Embryonic facial prominence (tissue), 1 donor: ENCODE measurements around the gene ZNF831.

ENCODE experiments used
- DNase-seq: peaks from one replicate; pipeline ENCODE4 v3.0.0-alpha.2; 2016; ENCODE audit errors: extremely low spot score

ZNF831 gene

DNA sequence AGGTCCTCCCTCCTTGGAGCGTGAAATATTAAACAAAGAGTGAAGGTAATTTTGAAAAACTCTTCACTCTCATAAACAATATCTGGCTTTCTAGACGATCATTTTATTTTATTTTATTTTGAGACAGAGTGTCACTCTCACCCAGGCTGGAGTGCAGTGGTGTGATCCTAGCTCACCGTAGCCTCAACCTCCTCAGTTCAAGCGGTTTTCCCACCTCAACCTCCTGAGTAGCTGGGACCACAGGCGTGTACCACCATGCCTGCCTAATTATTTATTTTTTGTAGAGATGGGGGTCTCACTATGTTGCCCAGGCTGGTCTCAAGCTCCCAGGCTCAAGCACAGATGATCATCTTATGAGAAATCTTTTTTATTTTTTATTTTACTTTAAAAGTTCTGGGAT is 16.4 kb downstream of the ZNF831 start:
- DNase-seq: no peak

DNA sequence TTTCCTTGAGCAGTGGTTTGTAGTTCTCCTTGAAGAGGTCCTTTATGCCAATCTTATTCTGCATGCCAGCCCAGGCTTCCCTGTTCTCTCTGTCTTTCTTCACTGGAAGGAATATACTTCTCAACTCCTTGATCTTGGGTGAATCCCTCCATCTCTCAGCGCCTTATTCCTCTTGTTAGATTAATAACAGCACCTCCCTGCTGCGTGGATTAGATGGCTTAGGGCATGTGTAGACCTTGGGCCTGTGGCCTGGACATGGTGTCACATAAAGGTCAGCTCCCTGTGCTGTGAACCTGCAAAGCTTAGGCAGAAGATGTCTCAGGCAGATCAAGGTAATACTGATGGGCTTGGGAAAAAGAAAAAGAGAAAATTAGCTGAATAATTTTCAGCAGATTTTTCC is 18.3 kb downstream of the ZNF831 start:
- no peak for DNase-seq

DNA sequence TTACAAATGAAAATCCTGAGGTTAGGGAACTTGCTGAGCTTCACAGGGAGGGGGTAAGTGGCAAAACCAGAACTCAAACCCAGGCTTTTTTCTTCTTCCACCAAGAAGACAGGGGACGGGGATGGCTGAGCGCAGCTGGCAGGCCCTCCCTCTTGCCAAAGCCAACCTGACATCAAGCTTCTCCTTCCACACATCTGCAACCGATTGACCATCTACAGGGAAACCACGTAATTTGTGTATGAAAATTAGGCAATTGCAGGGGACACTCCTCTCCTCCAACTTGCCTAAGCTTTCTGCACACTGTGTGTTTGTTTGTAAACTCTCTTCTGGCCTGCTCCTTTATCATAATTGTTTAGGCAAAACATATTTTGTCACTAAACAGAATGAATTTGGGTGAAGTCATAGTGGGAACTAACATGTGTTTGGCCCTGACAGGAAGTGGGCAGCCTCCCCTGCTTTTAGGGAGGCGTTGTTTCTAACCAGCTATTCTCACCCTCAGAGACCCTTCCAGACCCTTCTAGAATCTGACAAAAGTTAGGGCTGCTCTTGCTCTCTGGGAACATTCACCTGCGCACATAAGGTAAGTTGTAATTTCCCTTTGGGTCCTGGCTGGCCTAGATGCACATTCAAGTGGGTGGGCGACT is 18.9 kb downstream of the ZNF831 start:
- DNase-seq: no peak

DNA sequence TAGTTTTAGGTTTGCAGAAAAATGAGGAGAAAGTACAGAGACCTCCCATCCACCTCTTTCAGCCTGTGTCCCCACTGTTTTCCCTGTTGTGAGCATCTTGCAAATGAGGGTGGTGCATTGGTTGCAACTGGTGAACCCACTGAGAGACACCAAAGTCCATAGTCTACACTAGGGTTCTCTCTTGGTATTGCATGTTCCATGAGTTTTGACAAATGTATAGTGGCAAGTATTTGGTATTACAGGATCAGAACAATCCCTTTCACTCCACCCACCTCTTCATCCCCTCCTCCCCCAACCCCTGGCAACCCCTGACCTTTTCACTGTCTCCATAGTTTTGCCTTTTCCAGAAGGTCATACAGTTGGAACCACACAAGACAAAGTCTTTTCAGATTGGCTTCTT is 20.1 kb downstream of the ZNF831 start:
- DNase-seq: no peak

DNA sequence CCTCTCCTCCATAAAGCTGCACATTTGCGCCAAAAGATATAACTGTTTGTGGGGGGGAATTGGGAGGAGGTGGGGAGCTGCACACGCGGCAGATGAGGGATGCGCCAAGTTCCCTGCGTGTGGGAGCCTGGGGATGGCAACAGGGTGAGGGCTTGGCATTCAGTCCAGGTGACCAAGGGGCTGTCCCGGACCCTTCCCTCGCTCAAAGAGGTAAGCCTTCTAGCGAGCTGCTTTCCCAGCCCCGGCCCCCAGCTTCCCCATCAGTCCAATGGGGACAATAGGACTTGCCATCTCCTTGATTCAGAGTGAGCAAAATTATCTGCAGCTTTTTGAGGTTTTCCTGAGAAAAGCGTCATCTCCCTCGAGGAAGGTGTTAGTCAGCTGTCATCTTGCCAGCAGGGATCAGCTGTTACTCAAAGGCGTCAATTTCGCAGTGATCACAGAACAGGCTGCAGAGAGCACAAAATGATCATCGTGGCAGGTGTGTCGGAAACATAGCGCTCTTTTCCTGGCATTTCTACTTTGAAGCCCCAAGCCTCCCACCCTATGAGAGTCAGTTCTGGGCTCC is 21.3 kb downstream of the ZNF831 start:
- DNase-seq: no peak

DNA sequence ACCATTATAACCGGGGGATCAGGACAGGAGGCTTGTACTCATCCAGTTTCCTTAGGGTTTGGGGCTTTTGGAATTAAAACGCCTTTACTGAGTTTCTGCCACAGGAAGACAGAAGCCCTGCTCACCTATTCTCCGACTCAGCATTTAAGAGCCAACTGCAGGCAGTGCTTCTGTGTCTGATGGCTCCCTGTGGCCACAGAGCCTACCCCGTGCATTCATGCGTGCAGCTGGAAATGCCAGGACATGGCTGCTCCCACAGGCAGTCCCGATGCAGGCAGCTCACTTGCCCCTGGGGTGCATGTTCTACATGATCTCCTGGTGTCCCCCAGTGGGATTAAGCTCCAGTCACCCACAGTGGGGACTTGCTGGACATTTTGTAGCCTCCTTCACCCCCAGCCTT is 22.2 kb downstream of the ZNF831 start:
- DNase-seq: no peak

DNA sequence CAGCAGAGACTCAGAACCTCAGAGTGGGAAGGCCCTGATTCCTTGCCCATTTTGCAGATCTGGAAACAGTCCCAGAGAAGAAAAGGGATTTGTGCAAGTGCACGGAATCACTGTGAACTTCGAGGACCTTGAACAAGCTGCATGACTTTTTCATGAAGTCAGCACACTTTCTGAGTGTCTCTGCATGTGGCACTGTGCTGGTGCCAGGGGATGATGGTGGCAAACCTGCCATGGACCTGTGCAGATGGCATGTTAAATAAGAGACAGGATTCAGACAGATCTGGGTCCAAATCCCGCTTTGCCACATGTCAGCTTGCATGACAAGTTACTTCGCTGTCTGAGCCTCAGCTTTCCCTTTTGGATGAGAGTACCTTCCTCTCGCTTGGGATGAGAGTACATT is 26.8 kb downstream of the ZNF831 start:
- no peak for DNase-seq

DNA sequence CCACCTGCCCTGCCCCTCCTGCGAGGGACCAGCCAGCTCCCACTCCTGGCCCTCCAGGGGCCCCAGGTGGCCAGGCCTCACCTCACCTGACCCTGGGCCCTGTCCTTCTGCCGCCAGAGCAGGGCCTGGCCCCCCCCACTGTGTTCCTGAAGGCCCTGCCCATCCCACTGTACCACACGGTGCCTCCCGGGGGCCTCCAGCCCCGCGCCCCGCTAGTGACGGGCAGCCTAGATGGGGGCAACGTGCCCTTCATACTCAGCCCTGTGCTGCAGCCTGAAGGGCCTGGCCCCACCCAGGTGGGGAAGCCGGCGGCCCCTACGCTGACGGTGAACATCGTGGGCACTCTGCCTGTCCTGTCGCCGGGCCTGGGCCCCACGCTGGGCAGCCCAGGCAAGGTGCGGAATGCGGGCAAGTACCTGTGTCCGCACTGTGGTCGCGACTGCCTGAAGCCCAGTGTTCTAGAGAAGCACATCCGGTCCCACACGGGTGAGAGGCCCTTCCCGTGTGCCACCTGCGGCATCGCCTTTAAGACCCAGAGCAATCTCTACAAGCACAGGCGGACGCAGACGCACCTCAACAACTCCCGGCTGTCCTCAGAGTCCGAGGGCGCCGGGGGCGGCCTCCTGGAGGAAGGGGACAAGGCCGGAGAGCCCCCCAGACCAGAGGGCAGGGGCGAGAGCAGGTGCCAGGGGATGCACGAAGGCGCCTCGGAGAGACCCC is 27.6 kb downstream of the ZNF831 start:
- DNase-seq: no peak

DNA sequence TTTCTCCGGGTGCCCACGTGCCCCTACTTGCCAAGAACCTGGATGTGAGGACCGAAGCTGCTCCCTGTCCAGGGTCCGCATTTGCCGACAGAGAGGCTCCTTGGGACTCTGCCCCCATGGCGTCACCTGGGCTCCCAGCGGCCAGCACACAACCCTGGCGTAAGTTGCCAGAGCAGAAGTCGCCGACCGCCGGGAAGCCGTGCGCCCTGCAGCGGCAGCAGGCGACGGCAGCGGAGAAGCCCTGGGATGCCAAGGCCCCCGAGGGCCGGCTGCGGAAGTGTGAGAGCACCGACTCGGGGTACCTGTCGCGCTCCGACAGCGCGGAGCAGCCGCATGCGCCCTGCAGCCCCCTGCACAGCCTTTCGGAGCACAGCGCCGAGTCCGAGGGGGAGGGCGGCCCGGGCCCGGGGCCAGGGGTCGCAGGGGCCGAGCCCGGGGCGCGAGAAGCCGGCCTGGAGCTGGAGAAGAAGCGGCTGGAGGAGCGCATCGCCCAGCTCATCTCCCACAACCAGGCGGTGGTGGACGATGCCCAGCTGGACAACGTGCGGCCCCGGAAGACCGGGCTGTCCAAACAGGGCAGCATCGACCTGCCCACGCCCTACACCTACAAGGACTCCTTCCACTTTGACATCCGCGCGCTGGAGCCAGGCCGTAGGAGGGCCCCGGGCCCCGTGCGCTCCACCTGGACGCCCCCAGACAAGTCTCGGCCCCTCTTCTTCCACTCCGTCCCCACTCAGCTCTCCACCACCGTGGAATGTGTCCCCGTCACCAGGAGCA is 28.3 kb downstream of the ZNF831 start:
- DNase-seq: no peak

DNA sequence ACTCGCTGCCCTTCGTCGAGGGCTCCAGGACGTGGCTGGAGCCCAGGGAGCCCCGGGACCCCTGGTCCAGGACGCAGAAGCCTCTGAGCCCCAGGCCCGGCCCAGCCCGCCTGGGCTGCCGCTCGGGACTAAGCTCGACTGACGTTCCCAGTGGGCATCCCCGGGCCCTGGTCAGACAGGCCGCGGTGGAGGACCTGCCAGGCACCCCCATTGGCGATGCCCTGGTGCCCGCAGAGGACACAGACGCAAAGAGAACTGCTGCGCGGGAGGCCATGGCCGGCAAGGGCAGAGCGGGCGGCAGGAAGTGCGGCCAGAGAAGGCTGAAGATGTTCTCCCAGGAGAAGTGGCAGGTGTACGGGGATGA is 28.9 kb downstream of the ZNF831 start:
- DNase-seq: no peak

DNA sequence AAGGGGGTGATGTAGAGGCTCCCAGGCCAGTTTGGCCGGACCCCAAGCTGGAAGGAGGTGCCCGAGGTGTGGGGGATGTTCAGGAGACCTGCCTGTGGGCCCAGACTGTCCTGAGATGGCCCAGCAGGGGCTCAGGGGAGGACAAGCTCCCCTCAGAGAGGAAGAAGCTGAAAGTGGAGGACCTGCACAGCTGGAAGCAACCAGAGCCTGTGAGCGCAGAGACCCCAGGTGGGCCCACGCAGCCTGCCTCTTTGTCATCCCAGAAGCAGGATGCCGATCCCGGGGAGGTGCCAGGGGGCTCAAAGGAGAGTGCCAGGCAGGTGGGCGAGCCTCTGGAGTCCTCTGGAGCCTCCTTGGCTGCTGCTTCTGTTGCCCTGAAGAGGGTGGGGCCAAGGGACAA is 29.7 kb downstream of the ZNF831 start:
- no peak for DNase-seq

DNA sequence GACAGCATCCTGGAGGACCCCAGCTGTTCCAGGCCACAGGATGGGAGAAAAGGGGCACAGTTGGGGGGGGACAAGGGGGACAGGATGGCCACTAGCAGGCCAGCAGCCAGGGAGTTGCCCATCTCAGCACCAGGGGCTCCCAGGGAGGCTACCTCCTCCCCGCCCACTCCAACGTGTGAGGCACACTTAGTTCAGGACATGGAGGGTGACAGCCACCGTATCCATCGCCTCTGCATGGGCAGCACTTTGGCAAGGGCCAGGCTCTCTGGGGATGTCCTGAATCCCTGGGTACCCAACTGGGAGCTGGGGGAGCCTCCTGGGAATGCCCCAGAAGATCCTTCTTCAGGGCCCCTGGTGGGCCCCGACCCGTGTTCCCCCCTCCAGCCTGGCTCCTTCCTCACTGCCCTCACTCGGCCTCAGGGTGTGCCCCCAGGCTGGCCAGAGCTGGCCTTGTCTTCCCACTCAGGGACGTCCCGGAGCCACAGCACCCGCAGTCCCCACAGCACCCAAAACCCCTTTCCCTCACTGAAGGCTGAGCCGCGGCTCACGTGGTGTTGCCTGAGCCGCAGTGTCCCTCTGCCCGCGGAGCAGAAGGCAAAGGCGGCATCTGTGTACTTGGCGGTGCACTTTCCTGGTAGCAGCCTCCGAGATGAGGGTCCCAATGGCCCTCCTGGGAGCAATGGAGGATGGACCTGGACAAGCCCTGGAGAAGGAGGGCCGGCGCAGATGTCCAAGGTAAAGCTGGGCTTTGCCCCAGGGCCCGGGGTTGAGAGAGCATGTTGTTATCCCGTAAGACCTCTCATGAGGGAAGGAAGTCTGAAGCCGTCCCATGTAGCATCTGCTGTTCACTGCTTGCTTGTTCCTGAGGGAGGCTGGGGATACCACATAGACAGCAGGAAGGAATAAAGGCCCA is 30.7 kb downstream of the ZNF831 start:
- DNase-seq: no peak

DNA sequence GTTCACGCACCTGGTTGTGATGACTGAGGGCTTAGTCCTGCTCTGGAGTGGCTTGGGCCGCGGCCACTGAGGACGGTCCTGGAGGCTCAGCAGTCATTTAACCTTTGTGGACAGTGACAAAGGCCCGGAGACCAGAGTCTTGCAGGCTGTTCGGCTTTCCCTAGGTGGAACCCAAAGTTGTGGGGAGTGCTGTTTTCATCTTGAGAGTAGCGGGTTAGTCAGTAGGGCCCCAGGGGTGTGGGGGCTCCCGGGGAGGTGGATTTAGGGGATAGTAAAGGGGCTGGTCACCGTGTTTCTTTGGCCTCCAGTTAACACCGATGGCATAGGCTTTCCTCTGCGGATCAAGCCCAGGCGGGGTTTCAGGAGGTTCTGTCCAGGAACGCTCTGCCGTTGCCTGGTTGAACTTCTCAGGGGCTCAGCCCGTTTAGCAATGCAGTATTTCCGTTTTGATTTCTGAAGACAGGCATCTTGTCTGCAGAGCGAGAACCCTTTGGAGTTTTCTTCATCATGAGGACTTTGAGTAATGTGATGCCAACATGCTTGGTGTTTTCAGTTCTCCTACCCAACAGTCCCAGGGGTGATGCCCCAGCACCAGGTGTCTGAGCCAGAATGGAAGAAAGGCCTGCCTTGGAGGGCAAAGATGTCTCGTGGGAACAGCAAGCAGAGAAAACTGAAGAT is 31.8 kb downstream of the ZNF831 start:
- no peak for DNase-seq

DNA sequence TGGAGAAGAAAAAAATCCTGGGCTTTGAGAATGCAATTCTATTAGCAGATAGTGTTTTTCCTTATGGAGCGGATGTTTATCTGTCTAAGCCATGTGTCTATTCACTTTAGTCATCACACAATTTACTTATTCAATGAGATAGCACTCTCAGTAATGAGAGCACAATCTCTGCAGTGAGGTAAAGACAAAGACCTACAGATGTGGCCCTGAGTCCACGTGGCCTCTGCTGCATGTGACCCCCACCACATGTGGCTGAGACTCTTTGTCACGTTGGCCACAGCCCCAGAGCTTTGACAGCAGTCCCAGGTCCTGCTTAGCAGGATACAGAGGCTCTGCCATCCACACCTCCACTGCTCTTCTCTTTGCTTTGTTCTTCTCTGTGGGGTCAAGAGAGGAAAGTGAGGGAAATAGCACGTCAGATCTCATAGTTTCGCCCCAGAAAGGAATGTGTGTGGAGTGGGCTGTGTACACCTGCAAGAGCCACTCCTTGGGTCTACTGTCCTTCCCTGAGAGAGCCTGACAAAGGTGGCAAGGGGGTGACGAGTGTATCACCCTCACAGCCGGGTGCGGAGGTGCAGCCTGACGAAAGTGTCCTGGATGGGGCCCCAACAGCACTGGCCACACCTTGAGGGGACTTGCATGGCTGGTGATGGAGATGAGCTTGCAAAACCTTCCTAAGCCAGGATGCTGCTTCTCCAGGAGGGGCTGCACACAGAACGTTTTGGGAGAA is 40.7 kb downstream of the ZNF831 start:
- DNase-seq: no peak

DNA sequence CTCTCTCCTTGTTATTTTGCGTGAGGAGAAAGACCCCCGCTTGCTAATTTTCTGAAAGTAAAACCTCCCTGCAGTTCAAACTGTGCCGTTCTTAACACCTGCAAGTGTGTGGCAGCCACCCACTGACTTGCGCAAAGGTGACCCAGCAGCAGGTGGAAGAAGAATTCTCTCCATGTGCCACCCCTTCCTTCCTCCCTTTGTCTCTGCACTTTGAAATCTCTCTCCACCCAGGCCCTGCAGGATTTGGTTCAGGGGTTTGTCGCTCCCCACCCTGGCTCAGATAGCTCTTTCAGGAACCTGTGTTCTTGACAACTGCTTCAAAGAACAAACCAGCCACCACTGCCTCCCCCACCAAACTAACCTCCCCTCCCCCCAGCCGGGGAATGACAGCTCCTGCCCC is 41.4 kb downstream of the ZNF831 start:
- DNase-seq: no peak

DNA sequence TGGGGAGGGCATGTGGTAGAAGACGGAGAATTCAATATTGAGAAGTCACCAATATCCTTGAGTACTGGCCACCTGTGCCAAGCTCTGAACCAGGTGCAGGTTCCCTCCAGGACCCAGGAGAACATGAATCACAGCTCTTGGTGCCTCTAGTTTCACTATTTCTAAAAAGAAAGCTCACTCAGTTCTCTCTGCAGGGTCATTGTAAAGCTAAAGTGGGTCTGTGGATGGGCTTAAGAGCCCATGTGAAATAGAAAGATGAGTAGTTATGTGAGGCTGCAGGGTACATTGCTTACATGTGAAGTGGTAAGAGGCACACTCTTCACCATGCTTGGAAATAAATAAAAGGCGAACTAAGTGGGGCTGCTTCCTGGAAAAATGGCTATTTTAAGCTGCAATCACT is 43.6 kb downstream of the ZNF831 start:
- no peak for DNase-seq

DNA sequence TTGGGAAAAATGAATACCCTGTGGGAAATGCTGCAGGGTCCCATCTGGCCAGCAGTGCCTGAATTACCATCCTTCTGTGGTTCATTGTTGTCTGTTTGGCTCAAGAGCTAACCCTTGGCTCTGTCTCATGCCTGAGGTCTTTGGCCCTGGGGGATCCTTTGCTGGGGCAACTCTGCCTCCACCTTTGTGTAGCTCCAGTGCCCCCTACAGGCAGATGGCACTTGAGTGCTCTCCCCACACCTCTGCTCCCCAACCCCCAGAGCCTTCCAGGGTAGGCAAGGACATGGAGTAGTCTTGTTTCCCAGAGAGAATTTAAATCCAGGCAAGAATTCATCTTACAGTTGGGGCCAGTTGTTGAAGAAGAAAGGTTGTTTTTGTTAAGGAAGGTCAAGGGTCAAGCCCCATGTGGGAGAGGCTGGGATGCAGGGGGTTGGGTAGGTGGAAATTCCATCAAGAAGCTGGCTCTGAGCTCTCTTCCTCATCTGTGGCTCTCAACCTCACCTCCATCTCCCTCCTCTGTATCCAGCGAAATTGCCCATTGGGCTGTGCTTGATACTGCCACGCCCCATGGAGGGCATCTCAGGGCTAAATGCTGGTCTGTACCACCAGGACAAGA is 44.2 kb downstream of the ZNF831 start:
- no peak for DNase-seq

DNA sequence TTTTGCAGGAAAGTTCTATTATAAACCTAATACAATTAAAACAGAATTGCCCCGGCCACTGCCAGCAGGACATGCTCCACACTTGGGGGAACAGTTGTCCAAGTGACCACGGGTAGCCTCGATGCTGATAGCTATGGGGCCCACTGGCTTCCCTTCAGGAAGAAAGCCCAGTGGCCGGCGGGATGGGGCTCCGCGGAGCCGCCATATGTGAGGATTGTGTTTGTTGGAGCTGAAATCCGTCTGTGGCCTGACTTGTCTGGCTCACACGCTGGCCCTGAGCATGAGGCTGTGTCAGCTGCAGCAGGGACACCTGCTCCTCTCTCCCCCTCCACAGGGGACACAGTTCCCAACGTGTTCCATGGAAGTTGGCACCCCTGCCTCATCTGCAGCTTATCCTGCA is 46.6 kb downstream of the ZNF831 start:
- no peak for DNase-seq

DNA sequence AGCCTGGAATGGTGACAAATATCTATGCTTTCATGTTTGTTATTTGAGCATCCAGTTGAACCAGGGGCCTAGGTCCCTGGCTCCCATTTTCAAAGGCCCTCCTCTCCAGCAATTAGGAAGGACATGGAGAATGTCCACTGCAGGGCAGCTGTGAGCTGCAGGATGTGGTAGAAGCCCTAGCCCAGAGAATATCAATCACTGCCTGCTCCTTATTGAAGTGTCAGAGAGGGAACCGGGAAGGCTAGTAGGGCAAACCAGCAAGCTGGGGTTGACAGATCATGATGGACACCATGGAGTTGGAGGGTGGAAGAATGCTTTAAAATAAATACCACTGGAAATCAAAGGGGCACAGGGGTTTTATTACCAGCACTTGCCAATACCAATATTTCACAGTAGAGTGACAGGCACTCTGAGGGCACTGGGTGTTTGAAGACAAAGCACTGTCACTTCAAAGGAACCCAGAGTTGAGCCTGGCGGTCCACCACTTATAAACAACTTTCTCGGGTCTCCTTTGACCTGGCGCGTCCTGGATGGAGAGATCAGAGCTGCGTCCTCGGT is 47.7 kb downstream of the ZNF831 start:
- DNase-seq: no peak

DNA sequence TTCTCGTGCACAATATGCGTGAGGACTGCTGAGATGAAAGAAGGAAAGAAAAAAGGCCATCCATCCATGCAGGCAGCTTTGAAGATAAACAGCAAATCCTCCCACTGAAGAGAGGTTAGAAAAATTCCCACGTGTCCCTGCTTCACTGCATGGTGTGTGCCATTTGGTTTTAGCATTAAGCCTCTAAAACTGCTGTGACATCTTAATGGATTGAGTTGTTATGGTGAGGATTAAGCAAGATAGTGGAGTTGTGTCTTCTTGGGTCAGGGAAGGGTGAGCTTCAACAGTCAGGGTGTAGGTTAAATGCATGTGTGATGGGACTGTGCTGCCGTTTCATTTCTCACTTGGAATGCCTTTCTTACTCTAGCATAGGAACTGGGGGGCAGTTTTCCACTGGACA is 50.5 kb downstream of the ZNF831 start:
- DNase-seq: no peak
